ENCODE measurements around the gene SAMD1. TPM values are rescaled to one million over a fixed set of nuclear protein-coding genes. Genes with fewer than 3 reads are reported as not detected.

SAMD1 gene
- total RNA-seq, 2 experiments from 2014 or later: 63.4 to 64.6 TPM

DNA sequence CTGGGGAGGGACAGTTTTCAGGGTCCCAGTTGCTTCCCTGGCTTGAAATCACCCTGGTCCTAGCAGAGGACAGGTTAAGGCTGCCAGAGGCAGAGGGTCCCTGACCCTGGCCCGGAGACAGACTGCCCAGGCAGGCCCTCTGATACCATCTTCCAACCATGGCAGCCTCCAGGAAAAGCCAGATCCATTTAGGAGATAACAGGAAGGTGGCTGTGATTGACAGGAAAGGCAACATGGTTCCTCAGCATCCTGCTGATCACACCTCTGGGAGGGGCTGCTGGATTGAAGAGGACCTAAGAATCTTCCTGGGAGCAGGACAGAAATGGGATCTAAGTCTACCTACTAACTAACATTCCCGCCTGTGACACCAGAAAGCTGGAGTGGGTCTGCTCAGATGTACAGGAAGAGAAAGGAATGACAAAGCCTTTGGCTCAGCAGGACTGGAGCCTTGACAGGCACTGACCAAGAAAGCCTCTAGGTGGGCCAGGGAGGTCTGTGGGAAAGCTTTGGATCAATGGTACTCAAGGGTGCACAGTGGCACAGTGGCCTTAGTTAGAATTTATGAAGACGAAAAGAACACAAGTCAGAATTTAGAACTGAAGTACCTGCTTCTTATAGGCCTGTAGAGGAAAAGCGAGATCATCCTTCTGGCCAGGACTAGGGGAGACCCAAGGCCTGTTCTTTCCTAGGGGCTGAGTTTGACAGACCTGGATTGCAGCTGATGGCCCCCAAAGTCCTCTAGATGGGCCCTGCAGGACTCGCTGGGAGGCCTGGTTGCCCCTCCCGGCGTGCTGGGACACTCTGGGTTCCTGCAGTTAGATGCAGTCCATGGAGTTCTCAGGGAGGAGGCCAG, 29.3 kb upstream of the SAMD1 start:
- Mint-ChIP-seq H3K27ac (no peak overlapping the region), H3K36me3 (ENCODE audit: low read depth) (peaks cover 26% of the 10 kb centered on the region), H3K4me3 (no peak overlapping the region), H3K4me1 (peaks cover 34% of the 10 kb centered on the region), H3K27me3 (no peaks in the 10 kb centered on the region), H3K9me3 (no peaks in the 10 kb centered on the region)
- POLR2A ChIA-PET: interaction anchor here (8.0 kb wide), 1 partner anchor 15 kb away, joined by 57 read pairs; the partner anchor contains the start of gene ASF1B
- DNase-seq: no peak
- CTCF ChIA-PET: interaction anchor here (3.1 kb wide), 1 partner anchor 17 kb away, joined by 10 read pairs; the partner anchor contains the start of gene ASF1B

GRCh38 chr19:14119146-14119545, 28.6 kb upstream of the SAMD1 start:
- H3K36me3 Mint-ChIP-seq (ENCODE audit: low read depth): peaks cover 19% of the 10 kb centered on the region
- CTCF ChIA-PET: interaction anchor here (3.1 kb wide), 1 partner anchor 17 kb away, joined by 10 read pairs; the partner anchor contains the start of gene ASF1B
- H3K27ac Mint-ChIP-seq: no peak overlapping the region
- no peak for DNase-seq
- no peaks in the 10 kb centered on the region for H3K9me3 Mint-ChIP-seq
- H3K4me3 Mint-ChIP-seq: peak overlapping the region; percentile 82
- H3K4me1 Mint-ChIP-seq: peaks cover 36% of the 10 kb centered on the region
- no peaks in the 10 kb centered on the region for H3K27me3 Mint-ChIP-seq
- POLR2A ChIA-PET: interaction anchor here (0.8 to 8.0 kb wide), 3 partner anchors 16 to 41 kb away, joined by 3 to 57 read pairs (median 3); partner anchors contain the start of gene ASF1B

DNA sequence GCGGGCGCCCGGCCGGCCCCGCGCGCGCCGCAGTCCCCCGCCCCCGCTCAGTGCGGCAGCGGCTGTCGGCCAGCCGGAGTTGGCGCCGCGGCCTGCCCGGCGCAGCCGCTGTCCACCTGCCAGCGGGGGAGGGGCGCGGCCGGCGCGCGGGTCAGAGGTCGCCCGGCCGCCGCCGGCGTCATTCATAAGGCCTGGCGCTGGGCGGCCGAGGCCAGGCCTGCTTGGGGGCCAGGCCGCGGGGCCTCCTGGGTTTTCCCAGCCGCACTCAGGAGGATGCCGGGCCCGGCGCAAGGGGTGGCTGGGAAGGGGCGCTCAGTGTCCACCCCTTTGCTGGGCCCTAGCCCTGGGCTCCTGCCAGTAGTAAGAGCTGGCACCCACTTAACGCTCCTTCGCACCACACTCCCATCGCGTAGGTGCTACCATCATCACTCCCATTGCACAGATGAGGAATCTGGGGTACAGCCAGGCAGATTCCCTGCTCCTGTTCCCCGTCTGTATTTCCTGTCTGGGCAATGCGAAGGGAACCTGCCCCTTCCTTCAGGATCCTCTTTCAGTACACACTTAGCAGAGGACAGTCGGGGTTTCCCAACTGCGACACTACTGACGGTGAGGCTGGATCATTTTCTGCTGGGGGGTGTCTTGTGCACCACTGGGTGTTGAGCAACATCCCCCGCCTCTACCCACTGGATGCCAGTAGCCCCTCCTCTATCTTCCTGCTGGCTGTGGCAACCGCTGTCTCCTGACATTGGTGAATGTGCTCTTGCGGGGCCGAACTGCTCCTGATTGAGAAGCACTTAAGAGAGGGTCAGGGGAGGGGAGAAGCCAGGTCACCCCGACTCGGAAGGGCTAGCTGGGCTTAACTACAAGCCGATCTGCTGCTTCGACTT, 27.9 kb upstream of the SAMD1 start:
- Mint-ChIP-seq H3K9me3 (no peaks in the 10 kb centered on the region), H3K27me3 (no peaks in the 10 kb centered on the region), H3K4me3 (peak overlapping the region; percentile 82), H3K36me3 (ENCODE audit: low read depth) (peaks cover 15% of the 10 kb centered on the region), H3K27ac (peak overlapping the region; percentile 65), H3K4me1 (peaks cover 40% of the 10 kb centered on the region)
- POLR2A ChIA-PET: interaction anchor here (0.8 to 8.0 kb wide), 7 partner anchors 11 to 41 kb away, joined by 3 to 57 read pairs (median 4); partner anchors contain the start of gene ASF1B
- peak; percentile 27 for DNase-seq
- CTCF ChIA-PET: interaction anchor here (0.6 to 3.1 kb wide), 2 partner anchors 18 to 296 kb away, joined by 3 to 10 read pairs; partner anchors contain the start of gene ASF1B

GRCh38 chr19:14117668-14118164, 27.2 kb upstream of the SAMD1 start, which contains the start of gene PRKACA:
TSS of gene PRKACA (minus strand) at chr19:14117762. CDS start at chr19:14117547, 215 bp downstream.
- Mint-ChIP-seq H3K27me3 (no peaks in the 10 kb centered on the region), H3K36me3 (ENCODE audit: low read depth) (peaks cover 10% of the 10 kb centered on the region), H3K4me1 (peaks cover 46% of the 10 kb centered on the region), H3K4me3 (peak within 1 kb of the TSS; percentile 90), H3K9me3 (no peaks in the 10 kb centered on the region), H3K27ac (peak within 1 kb of the TSS; percentile 65)
- ChIA-PET CTCF (interaction anchor here (0.6 to 3.1 kb wide), 3 partner anchors 19 to 297 kb away, joined by 3 to 10 read pairs (median 3); partner anchors contain the start of gene ASF1B), POLR2A (interaction anchor here (0.6 to 8.0 kb wide), 7 partner anchors 12 to 171 kb away, joined by 3 to 57 read pairs (median 4); partner anchors contain the start of gene ASF1B)
- DNase-seq: peak; percentile 99

DNA sequence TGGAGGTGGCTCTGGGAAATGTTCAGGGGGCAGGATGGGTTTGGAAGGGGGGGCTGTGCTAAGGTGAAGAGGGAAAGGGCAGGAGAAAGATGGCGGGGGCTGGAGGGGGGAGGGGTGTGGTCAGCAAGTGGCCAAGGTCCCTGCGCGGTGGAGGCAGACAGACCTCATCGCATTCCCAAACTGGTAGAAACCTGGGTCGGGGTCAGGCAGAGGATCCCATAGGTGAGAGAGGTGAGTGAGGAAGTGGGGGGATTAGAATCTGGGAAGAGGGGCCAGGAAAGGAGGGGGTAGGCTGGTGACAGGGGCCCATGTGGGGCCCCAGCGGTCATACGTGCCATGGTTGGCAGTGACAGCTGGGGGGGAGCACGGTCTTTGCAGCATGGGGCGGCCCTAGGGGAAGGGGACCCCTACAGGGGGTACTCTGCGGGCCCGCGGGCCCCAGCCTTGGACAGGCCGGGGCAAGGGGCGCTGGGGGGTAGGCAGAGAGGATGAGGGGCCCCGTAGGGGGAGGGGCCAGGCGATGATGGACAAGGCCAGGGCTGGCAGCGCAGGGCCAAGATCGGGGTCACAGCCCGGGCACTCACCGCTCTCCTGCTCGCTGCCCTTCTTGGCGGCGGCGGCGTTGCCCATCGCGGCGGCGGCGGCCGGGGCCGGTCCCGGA, 26.5 kb upstream of the SAMD1 start:
- H3K27me3 Mint-ChIP-seq: no peaks in the 10 kb centered on the region
- CTCF ChIA-PET: interaction anchor here (0.6 to 3.1 kb wide), 3 partner anchors 20 to 51 kb away, joined by 3 to 10 read pairs (median 9); partner anchors contain the start of gene ASF1B
- DNase-seq: peak; percentile 33
- peaks cover 46% of the 10 kb centered on the region for H3K4me1 Mint-ChIP-seq
- peaks cover 6% of the 10 kb centered on the region for H3K36me3 Mint-ChIP-seq (ENCODE audit: low read depth)
- no peaks in the 10 kb centered on the region for H3K9me3 Mint-ChIP-seq
- H3K27ac Mint-ChIP-seq: peak overlapping the region; percentile 9
- H3K4me3 Mint-ChIP-seq: peak overlapping the region; percentile 77
- POLR2A ChIA-PET: interaction anchor here (0.6 to 8.0 kb wide), 7 partner anchors 13 to 170 kb away, joined by 3 to 57 read pairs (median 4); partner anchors contain the start of gene ASF1B

DNA sequence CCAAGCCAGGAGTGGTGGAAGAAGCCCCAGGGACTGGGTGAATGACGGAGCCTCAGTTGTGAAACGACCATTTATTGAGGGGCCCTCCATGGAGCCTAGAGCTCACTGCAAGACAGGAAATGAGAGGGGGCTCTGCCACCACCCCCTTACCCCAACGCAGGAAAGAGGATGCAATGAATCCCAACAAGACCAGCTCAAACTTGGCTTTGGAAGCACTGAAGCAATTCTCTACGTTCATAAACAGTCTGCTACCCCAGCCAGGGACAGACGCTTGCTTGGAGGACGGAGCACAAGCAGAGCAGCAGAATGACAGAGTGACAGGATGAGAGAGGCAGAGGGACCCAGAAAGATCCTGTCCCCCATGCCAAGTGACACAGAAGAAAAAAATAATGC, 26.0 kb upstream of the SAMD1 start:
- Mint-ChIP-seq H3K4me1 (peaks cover 50% of the 10 kb centered on the region), H3K27me3 (no peaks in the 10 kb centered on the region), H3K36me3 (ENCODE audit: low read depth) (peaks cover 5% of the 10 kb centered on the region), H3K27ac (peak overlapping the region; percentile 9), H3K4me3 (peak overlapping the region; percentile 77), H3K9me3 (no peaks in the 10 kb centered on the region)
- ChIA-PET CTCF (interaction anchor here (1.0 to 2.4 kb wide), 3 partner anchors 9 to 43 kb away, joined by 4 to 16 read pairs (median 9); partner anchors contain the start of gene ASF1B), POLR2A (interaction anchor here (2.3 to 8.0 kb wide), 2 partner anchors 19 to 35 kb away, joined by 9 to 57 read pairs; partner anchors contain the start of gene ASF1B)
- no peak for DNase-seq

DNA sequence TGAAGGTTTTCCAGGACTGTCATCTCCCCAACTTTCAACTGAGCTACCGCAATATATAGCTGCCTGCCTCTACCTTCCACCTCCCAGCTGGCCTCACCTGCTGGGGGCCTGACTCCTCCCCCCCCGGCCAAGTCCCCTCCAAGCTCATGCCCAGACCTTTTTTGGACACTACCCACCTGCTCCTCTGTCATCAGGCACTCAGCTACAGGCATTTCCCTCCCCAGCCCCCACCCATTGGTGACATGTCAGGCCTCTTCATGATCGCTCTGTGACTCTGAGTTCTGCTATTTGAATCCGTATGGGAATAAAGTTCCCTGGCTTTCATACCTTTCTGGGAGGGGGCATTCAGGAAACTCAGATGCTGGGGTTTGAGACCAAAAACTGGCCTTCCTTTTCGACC, 25.2 kb upstream of the SAMD1 start:
- CTCF ChIA-PET: interaction anchor here (0.9 to 2.5 kb wide), 7 partner anchors 10 to 237 kb away, joined by 3 to 16 read pairs (median 6); partner anchors contain the start of gene ASF1B
- Mint-ChIP-seq H3K4me3 (peak overlapping the region; percentile 77), H3K4me1 (peaks cover 51% of the 10 kb centered on the region), H3K9me3 (no peaks in the 10 kb centered on the region), H3K27ac (no peak overlapping the region), H3K27me3 (no peaks in the 10 kb centered on the region), H3K36me3 (ENCODE audit: low read depth) (no peaks in the 10 kb centered on the region)
- POLR2A ChIA-PET: interaction anchor here (1.3 to 8.0 kb wide), 3 partner anchors 19 to 24 kb away, joined by 4 to 57 read pairs (median 4); partner anchors contain the start of gene ASF1B
- no peak for DNase-seq

- H3K4me3 Mint-ChIP-seq: no peak overlapping the region
- POLR2A ChIA-PET: interaction anchor here (1.0 to 8.0 kb wide), 4 partner anchors 20 to 33 kb away, joined by 3 to 57 read pairs (median 4); partner anchors contain the start of gene ASF1B
- CTCF ChIA-PET: interaction anchor here (0.8 to 2.5 kb wide), 14 partner anchors 11 to 318 kb away, joined by 3 to 16 read pairs (median 4); partner anchors contain the start of gene ASF1B
- H3K27me3 Mint-ChIP-seq: no peaks in the 10 kb centered on the region
- DNase-seq: peak; percentile 62
- H3K9me3 Mint-ChIP-seq: no peaks in the 10 kb centered on the region
- H3K36me3 Mint-ChIP-seq (ENCODE audit: low read depth): no peaks in the 10 kb centered on the region
- H3K27ac Mint-ChIP-seq: no peak overlapping the region
- H3K4me1 Mint-ChIP-seq: peaks cover 51% of the 10 kb centered on the region
Observed at GRCh38 chr19:14114854-14115253, 24.3 kb upstream of the SAMD1 start.

GRCh38 chr19:14114439-14114838, 23.9 kb upstream of the SAMD1 start:
- Mint-ChIP-seq H3K27me3 (no peaks in the 10 kb centered on the region), H3K4me3 (no peak overlapping the region), H3K4me1 (peaks cover 51% of the 10 kb centered on the region), H3K9me3 (no peaks in the 10 kb centered on the region), H3K27ac (no peak overlapping the region), H3K36me3 (ENCODE audit: low read depth) (no peaks in the 10 kb centered on the region)
- CTCF ChIA-PET: interaction anchor here (0.7 to 2.5 kb wide), 13 partner anchors 12 to 318 kb away, joined by 3 to 16 read pairs (median 5); partner anchors contain the start of genes ASF1B and MISP3
- POLR2A ChIA-PET: interaction anchor here (1.0 to 8.0 kb wide), 2 partner anchors 21 to 33 kb away, joined by 3 to 57 read pairs; partner anchors contain the start of gene ASF1B
- DNase-seq: no peak

DNA sequence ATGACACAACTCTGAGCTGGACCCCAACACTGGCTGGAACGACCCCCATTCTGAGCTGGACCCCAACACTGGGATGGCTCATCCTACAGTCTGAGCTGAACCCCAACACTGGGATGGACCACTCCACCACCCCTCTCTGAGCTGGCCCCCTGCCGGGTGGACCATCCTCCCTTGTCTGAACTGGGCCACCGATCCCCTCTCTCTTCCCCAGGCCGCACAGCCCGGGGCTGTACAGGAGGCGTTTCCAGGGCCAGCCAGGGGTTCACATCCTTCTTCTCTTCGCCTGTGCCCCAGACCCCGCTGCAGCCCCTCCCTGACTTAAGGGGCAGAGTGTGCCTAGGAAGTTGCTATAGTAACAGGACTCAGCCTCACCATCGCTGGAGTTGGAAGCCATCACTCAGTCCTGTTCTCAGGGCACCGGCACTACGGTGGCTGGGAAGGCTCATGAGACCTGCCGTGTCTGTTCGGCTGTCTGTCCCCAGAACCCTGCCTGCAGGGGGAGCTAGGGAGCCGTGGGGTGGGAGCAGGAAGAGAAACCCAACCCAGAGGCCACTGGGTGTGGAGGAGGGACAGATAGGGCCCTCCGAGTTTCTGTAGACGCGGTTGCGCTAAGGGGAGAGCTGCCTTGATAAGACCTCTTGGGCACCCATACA, 23.3 kb upstream of the SAMD1 start:
- peaks cover 47% of the 10 kb centered on the region for H3K4me1 Mint-ChIP-seq
- H3K9me3 Mint-ChIP-seq: no peaks in the 10 kb centered on the region
- peak; percentile 54 for DNase-seq
- H3K27ac Mint-ChIP-seq: no peak overlapping the region
- ChIA-PET CTCF (interaction anchor here (0.5 to 2.5 kb wide), 16 partner anchors 12 to 520 kb away, joined by 3 to 16 read pairs (median 4); partner anchors contain the start of genes ASF1B and MISP3), POLR2A (interaction anchor here (1.0 to 8.0 kb wide), 2 partner anchors 21 to 32 kb away, joined by 3 to 57 read pairs; partner anchors contain the start of gene ASF1B)
- no peak overlapping the region for H3K4me3 Mint-ChIP-seq
- no peaks in the 10 kb centered on the region for H3K36me3 Mint-ChIP-seq (ENCODE audit: low read depth)
- no peaks in the 10 kb centered on the region for H3K27me3 Mint-ChIP-seq

Measured in activated CD4-positive, alpha-beta memory T cell treated with anti-CD3 and anti-CD28 coated beads, Interleukin-2, amount 10 ng/mL, durations not matched to agents 7 days and 5 days (primary cell).